HG02981 (cell line): ENCODE data around the gene MTURN.

Experiments
- ATAC-seq: cut with Tn5 transposase; IDR thresholded peaks from one replicate; pipeline ENCODE4 v1.9.1; 2021; ENCODE audit warnings: mild to moderate bottlenecking, moderate library complexity; ENCODE audit not compliant: unreplicated experiment

Gene MTURN

DNA sequence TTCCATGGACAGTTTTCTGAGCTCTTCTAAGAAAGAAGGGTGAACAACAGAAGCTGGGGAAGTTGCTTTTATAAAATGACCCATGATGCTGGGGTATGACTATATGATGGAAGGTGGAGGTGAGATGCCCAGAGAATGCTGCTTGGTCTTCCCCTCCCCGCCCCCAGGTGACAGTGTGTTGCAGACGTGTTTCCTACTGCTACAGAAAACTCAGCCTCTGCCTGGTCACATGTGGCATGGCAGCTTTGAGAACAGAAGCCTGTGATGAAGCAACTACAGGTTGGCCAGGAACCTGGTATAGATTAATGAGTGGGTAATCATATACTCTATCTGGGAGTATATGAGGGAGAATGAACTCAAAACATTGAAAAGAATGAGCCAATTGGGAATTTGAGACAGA is 67.1 kb downstream of the MTURN start:
- no peak for ATAC-seq

- ATAC-seq = no peak
Measured at GRCh38 chr7:30202671-30203070, 67.9 kb downstream of the MTURN start.

- ATAC-seq = no peak
Measured at GRCh38 chr7:30206491-30206890, 71.7 kb downstream of the MTURN start.

GRCh38 chr7:30206942-30207341 is 72.2 kb downstream of the MTURN start:
- ATAC-seq = no peak

DNA sequence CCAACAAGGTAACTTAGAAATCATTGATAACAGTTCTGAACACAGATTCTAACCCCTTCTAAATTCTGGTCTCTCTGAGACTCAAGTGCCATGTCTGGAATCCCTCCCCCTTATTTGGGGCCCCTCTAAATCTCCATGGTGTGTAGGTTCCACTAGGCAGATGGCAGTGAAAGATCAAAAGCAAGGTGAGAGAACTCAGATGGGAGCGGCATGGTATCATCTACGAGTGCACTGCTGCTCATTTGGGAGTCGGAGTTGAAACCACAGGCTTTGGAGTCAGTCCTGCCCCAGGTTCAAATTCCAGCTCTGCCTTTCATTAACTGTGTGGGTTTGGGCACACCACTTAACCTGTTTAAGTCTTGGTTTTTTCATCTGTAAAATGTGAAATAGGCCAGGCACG is 72.6 kb downstream of the MTURN start:
- no peak for ATAC-seq

DNA sequence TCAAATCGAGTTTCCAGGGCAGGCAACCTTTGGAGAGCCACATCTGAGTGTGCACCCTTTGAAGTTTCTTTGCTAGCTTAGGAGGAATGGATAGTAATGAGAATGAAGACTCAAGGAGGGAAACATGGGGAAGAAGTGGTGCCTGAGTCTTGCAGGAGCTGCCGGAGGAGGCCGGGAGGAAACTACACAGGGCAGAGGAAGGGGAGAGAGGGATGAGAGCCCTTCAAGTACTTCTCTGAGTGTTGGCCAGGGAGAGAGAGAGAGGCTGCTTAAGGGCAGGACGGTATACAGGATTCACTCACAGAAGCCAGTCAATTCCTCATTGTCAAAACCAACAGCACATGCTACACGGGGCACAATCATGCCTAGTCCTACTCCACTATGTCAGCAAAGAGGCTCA is 75.2 kb downstream of the MTURN start:
- no peak for ATAC-seq
